SK-N-SH (cell line): ENCODE results near the gene STRA8.

Experiments used
- RAD21 ChIP-seq: IDR thresholded peaks from 2 replicates; pipeline ENCODE4 v1.6.1; 2012; ENCODE audit warnings: mild to moderate bottlenecking, low read length
- SMC3 ChIP-seq: IDR thresholded peaks from 2 replicates; pipeline ENCODE4 v1.6.1; 2012; ENCODE audit warnings: low read depth, low read length, improper control_type of control experiment
- TAF1 ChIP-seq: IDR thresholded peaks from 2 replicates; pipeline ENCODE4 v1.6.1; 2012; ENCODE audit warnings: low read depth, mild to moderate bottlenecking, low read length, moderate library complexity, borderline replicate concordance
- TF ChIP-seq, protein P1 (sequence below): fragments of 150-350 bp; IDR thresholded peaks from 2 replicates; pipeline ENCODE4 v1.6.1; 2016; ENCODE audit warnings: mild to moderate bottlenecking, low read depth, low read length
- TF ChIP-seq, protein P2 (sequence below): IDR thresholded peaks from 2 replicates; pipeline ENCODE4 v1.4.0; 2012; ENCODE audit warnings: low read depth, borderline replicate concordance

DNA sequence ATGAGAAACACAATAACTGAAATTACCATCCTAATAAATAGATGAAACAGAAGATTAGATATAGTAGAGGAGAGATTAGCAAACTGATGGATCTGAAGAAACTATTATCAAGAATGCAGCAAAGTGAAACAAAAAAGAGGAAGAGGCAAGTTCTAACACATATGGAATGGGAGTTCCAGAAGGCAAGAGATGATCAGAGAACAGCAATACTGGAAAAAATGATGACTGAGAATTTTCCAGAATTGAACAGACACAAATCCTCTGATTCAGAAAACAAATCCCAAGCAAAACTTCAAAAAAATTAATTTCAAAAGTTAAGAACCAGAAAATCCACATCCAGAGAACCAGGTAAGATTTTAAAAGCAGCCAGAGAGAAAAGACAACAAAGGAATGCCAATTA, 42.9 kb upstream of the STRA8 start:
- no peak for TF ChIP-seq SMC3
- no peak for TF ChIP-seq RAD21
- TF ChIP-seq TAF1, result no peak
- TF ChIP-seq, protein P1, sequence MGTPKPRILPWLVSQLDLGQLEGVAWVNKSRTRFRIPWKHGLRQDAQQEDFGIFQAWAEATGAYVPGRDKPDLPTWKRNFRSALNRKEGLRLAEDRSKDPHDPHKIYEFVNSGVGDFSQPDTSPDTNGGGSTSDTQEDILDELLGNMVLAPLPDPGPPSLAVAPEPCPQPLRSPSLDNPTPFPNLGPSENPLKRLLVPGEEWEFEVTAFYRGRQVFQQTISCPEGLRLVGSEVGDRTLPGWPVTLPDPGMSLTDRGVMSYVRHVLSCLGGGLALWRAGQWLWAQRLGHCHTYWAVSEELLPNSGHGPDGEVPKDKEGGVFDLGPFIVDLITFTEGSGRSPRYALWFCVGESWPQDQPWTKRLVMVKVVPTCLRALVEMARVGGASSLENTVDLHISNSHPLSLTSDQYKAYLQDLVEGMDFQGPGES, result no peak
- TF ChIP-seq, protein P2, sequence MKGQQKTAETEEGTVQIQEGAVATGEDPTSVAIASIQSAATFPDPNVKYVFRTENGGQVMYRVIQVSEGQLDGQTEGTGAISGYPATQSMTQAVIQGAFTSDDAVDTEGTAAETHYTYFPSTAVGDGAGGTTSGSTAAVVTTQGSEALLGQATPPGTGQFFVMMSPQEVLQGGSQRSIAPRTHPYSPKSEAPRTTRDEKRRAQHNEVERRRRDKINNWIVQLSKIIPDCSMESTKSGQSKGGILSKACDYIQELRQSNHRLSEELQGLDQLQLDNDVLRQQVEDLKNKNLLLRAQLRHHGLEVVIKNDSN, result no peak
